ENCODE measurements around the gene IRX5.

The IRX5 gene

DNA sequence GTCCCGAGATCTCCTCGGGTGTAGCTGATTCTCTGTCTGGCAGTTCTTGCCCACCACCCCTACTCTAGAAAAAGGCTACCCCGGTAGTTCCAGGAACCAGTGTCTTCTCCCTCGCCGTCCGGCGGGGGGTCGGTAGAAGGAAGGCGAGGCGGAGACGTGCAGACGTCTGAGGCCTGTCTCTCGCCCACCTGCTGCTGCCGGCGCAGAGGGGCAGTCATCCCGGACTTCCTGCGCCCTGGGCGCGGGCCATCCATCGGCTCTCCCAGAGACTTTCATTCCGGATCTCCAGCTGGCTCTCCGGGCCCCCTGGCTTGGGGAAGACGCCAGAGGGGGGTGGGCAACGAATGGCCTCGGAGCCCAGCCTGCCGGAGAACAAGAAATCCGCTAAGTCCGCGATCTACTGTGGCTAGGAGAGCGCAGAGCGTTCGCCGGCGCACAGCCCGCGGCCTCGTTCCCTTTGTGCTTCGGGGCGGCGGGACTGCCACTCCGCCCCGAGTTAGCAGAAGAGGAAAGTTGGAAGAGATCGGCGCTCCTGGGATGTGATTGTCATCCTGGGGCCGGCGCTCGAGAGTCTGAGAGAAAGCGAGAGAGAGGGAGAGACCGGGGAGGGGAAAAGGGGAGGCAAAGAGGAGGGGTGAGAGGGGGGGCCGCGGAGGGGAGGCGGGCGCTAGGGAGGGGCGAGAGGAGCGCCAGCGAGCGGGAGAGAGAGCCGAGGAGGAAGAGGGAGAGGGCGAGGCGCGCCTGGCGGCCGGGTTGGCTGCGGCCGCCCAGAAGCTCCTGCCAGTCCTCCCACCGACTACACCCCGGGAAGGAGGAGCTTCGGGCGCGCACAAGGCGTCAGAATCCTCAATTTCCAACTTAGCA is at the start of gene IRX5:
Gene IRX5, plus strand, starts transcription at position 861 of the 864 bp plus-strand sequence. CDS start 334 bp downstream, outside the sequence.
- no peaks in the 10 kb centered on the region for H3K36me3 ChIP-seq (ENCODE audit: control insufficient read depth, insufficient read depth, low read length, severe bottlenecking)
- peaks cover 18% of the 10 kb centered on the region for H3K4me1 ChIP-seq (ENCODE audit: control insufficient read depth, insufficient read depth, low read length)
- peak within 1 kb of the TSS; percentile 93 for H3K9ac ChIP-seq (ENCODE audit: low read length)
- H3K9me3 ChIP-seq (ENCODE audit: control insufficient read depth, low read length), result no peaks in the 10 kb centered on the region
- H3K27me3 ChIP-seq (replicated peaks; ENCODE audit: control insufficient read depth, insufficient read depth, low read length), result no peaks in the 10 kb centered on the region
- H3K4me3 ChIP-seq (ENCODE audit: low read length), result peak within 1 kb of the TSS; percentile 93
- peak; percentile 98 for DNase-seq (ENCODE audit: low read depth)

GRCh38 chr16:54882556-54882955 is 48.1 kb upstream of the IRX5 start:
- Histone ChIP-seq H3K36me3 (ENCODE audit: control insufficient read depth, insufficient read depth, low read length, severe bottlenecking) (no peaks in the 10 kb centered on the region), H3K9ac (ENCODE audit: low read length) (no peak overlapping the region), H3K4me3 (ENCODE audit: low read length) (no peak overlapping the region), H3K9me3 (ENCODE audit: control insufficient read depth, low read length) (peaks cover 30% of the 10 kb centered on the region), H3K27me3 (replicated peaks; ENCODE audit: control insufficient read depth, insufficient read depth, low read length) (no peaks in the 10 kb centered on the region), H3K4me1 (ENCODE audit: control insufficient read depth, insufficient read depth, low read length) (no peaks in the 10 kb centered on the region)
- DNase-seq (ENCODE audit: low read depth), result no peak

- no peaks in the 10 kb centered on the region for H3K27me3 ChIP-seq (replicated peaks; ENCODE audit: control insufficient read depth, insufficient read depth, low read length)
- H3K4me1 ChIP-seq (ENCODE audit: control insufficient read depth, insufficient read depth, low read length), result no peaks in the 10 kb centered on the region
- no peak overlapping the region for H3K9ac ChIP-seq (ENCODE audit: low read length)
- H3K4me3 ChIP-seq (ENCODE audit: low read length), result no peak overlapping the region
- no peak for DNase-seq (ENCODE audit: low read depth)
- H3K9me3 ChIP-seq (ENCODE audit: control insufficient read depth, low read length), result peaks cover 30% of the 10 kb centered on the region
- H3K36me3 ChIP-seq (ENCODE audit: control insufficient read depth, insufficient read depth, low read length, severe bottlenecking), result no peaks in the 10 kb centered on the region
Measured at GRCh38 chr16:54883358-54883757, 47.3 kb upstream of the IRX5 start.

GRCh38 chr16:54886078-54886477 is 44.6 kb upstream of the IRX5 start:
- Histone ChIP-seq H3K9ac (ENCODE audit: low read length) (no peak overlapping the region), H3K27me3 (replicated peaks; ENCODE audit: control insufficient read depth, insufficient read depth, low read length) (no peaks in the 10 kb centered on the region), H3K4me3 (ENCODE audit: low read length) (no peak overlapping the region), H3K9me3 (ENCODE audit: control insufficient read depth, low read length) (peaks cover 19% of the 10 kb centered on the region), H3K4me1 (ENCODE audit: control insufficient read depth, insufficient read depth, low read length) (no peaks in the 10 kb centered on the region), H3K36me3 (ENCODE audit: control insufficient read depth, insufficient read depth, low read length, severe bottlenecking) (no peaks in the 10 kb centered on the region)
- no peak for DNase-seq (ENCODE audit: low read depth)

DNA sequence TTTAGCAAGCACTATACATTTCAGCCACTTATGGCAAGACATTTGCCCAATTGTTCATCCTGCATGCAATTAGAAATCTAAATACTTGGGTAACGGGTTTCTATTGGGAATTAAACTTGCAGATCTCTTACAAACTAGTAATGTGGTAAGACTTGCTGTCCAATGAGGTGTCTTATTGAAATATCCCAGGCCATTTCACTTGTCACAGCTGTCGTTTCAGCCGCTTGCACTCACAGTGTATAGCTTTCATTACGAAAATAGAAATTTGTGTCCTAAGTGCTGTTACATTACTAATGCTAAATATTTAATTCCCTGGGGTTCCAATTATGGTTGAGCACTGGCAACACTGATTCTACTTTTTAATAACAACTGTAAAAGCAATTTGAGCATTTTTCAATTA is 40.3 kb upstream of the IRX5 start:
- H3K9ac ChIP-seq (ENCODE audit: low read length), result no peak overlapping the region
- H3K4me3 ChIP-seq (ENCODE audit: low read length), result no peak overlapping the region
- DNase-seq (ENCODE audit: low read depth), result no peak
- no peaks in the 10 kb centered on the region for H3K36me3 ChIP-seq (ENCODE audit: control insufficient read depth, insufficient read depth, low read length, severe bottlenecking)
- no peaks in the 10 kb centered on the region for H3K4me1 ChIP-seq (ENCODE audit: control insufficient read depth, insufficient read depth, low read length)
- peaks cover 6% of the 10 kb centered on the region for H3K9me3 ChIP-seq (ENCODE audit: control insufficient read depth, low read length)
- no peaks in the 10 kb centered on the region for H3K27me3 ChIP-seq (replicated peaks; ENCODE audit: control insufficient read depth, insufficient read depth, low read length)

DNA sequence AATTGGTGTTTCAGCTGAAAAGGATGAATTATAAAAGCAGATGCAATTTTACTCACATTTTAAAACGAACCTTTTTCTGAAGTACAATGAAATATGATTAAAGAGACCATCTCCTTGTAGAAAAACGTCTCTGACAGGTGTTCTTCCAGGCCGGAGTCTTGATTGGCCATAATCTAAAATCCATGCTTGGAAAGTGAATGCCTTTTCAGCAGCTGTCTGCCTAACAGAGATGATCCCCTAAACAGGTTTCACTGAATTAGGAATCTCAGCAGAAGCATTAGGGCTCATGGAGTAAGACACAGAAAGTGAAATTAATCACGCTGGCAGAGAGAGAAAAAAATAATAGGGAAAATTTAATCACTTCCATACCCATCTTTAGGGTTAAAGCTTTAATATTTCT is 39.3 kb upstream of the IRX5 start:
- Histone ChIP-seq H3K27me3 (replicated peaks; ENCODE audit: control insufficient read depth, insufficient read depth, low read length) (no peaks in the 10 kb centered on the region), H3K4me1 (ENCODE audit: control insufficient read depth, insufficient read depth, low read length) (no peaks in the 10 kb centered on the region), H3K4me3 (ENCODE audit: low read length) (no peak overlapping the region), H3K9ac (ENCODE audit: low read length) (no peak overlapping the region), H3K36me3 (ENCODE audit: control insufficient read depth, insufficient read depth, low read length, severe bottlenecking) (no peaks in the 10 kb centered on the region), H3K9me3 (ENCODE audit: control insufficient read depth, low read length) (peaks cover 5% of the 10 kb centered on the region)
- no peak for DNase-seq (ENCODE audit: low read depth)

GRCh38 chr16:54892981-54893380 is 37.7 kb upstream of the IRX5 start:
- H3K4me1 ChIP-seq (ENCODE audit: control insufficient read depth, insufficient read depth, low read length), result no peaks in the 10 kb centered on the region
- no peaks in the 10 kb centered on the region for H3K27me3 ChIP-seq (replicated peaks; ENCODE audit: control insufficient read depth, insufficient read depth, low read length)
- no peaks in the 10 kb centered on the region for H3K9me3 ChIP-seq (ENCODE audit: control insufficient read depth, low read length)
- H3K36me3 ChIP-seq (ENCODE audit: control insufficient read depth, insufficient read depth, low read length, severe bottlenecking), result no peaks in the 10 kb centered on the region
- no peak for DNase-seq (ENCODE audit: low read depth)
- H3K4me3 ChIP-seq (ENCODE audit: low read length), result no peak overlapping the region
- H3K9ac ChIP-seq (ENCODE audit: low read length), result no peak overlapping the region

DNA sequence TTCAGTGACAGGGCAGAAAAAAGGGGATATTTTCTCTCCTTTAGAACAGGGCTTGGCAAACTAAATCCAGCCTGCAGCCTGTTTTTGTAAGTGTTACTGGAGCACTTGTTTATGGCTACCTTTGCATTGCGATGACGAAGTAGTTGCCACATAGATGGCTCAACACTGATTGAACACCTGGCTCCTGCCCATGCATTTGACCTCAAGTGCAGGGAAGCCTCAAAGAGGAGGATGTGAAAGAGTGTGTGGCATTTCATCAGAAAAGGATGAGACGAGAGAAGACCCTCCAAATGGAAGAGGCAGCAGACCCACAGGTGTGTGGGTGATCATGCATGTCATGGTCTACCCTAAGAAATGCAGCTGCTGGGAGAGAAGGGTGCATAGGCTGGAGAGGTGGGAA is 32.7 kb upstream of the IRX5 start:
- Histone ChIP-seq H3K9me3 (ENCODE audit: control insufficient read depth, low read length) (peaks cover 4% of the 10 kb centered on the region), H3K27me3 (replicated peaks; ENCODE audit: control insufficient read depth, insufficient read depth, low read length) (no peaks in the 10 kb centered on the region), H3K4me3 (ENCODE audit: low read length) (no peak overlapping the region), H3K4me1 (ENCODE audit: control insufficient read depth, insufficient read depth, low read length) (no peaks in the 10 kb centered on the region), H3K36me3 (ENCODE audit: control insufficient read depth, insufficient read depth, low read length, severe bottlenecking) (no peaks in the 10 kb centered on the region), H3K9ac (ENCODE audit: low read length) (no peak overlapping the region)
- DNase-seq (ENCODE audit: low read depth), result no peak

DNA sequence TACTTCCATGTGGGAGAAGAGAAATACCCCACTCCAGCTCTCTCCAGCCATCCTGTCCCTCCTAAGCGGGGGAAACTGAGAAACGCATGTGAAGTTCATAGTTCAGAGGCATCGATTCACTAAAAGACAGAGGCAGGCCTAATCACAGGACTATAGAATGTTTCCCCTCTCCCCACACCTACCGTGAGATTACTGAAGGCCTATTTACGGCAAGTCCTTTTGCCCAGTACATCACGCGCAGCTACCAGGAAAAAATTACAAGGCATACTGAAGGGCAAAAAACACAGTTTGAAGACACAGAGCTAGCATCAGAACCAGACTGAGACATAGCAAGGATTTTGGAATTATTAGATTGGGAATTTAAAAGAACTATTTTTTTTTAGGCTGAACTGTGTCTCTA is 29.1 kb upstream of the IRX5 start:
- Histone ChIP-seq H3K4me3 (ENCODE audit: low read length) (no peak overlapping the region), H3K27me3 (replicated peaks; ENCODE audit: control insufficient read depth, insufficient read depth, low read length) (no peaks in the 10 kb centered on the region), H3K9ac (ENCODE audit: low read length) (no peak overlapping the region), H3K4me1 (ENCODE audit: control insufficient read depth, insufficient read depth, low read length) (no peaks in the 10 kb centered on the region), H3K9me3 (ENCODE audit: control insufficient read depth, low read length) (peaks cover 8% of the 10 kb centered on the region), H3K36me3 (ENCODE audit: control insufficient read depth, insufficient read depth, low read length, severe bottlenecking) (no peaks in the 10 kb centered on the region)
- no peak for DNase-seq (ENCODE audit: low read depth)

DNA sequence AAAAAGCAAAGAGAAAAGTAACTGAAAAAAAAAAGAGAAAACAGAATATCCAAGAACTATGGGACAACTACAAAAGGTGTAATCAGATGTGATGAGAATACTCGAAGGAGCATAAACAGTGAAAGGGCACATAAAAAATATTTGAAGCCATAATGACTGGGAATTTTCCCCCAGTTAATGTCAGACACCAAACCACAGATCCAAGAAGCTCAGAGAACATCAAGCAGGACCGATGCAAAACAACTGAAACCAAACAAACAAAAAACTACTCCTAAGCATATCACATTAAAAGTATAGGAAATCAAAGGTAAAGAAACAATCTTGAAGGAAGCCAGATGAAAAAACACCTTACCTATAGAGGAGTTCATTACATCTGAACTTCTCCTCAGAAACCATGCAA is 27.6 kb upstream of the IRX5 start:
- Histone ChIP-seq H3K9ac (ENCODE audit: low read length) (no peak overlapping the region), H3K36me3 (ENCODE audit: control insufficient read depth, insufficient read depth, low read length, severe bottlenecking) (no peaks in the 10 kb centered on the region)
- no peak for DNase-seq (ENCODE audit: low read depth)

GRCh38 chr16:54911079-54911478 is 19.6 kb upstream of the IRX5 start:
- no peak overlapping the region for H3K4me3 ChIP-seq (ENCODE audit: low read length)
- no peaks in the 10 kb centered on the region for H3K4me1 ChIP-seq (ENCODE audit: control insufficient read depth, insufficient read depth, low read length)
- no peak overlapping the region for H3K9ac ChIP-seq (ENCODE audit: low read length)
- no peak for DNase-seq (ENCODE audit: low read depth)
- H3K27me3 ChIP-seq (replicated peaks; ENCODE audit: control insufficient read depth, insufficient read depth, low read length), result no peaks in the 10 kb centered on the region
- no peaks in the 10 kb centered on the region for H3K9me3 ChIP-seq (ENCODE audit: control insufficient read depth, low read length)
- H3K36me3 ChIP-seq (ENCODE audit: control insufficient read depth, insufficient read depth, low read length, severe bottlenecking), result peaks cover 4% of the 10 kb centered on the region

More for the DNA sequence above, 27.6 kb upstream of the IRX5 start:
- Histone ChIP-seq H3K27me3 (replicated peaks; ENCODE audit: control insufficient read depth, insufficient read depth, low read length) (no peaks in the 10 kb centered on the region), H3K9me3 (ENCODE audit: control insufficient read depth, low read length) (peaks cover 8% of the 10 kb centered on the region), H3K4me3 (ENCODE audit: low read length) (no peak overlapping the region), H3K4me1 (ENCODE audit: control insufficient read depth, insufficient read depth, low read length) (no peaks in the 10 kb centered on the region)

DNA sequence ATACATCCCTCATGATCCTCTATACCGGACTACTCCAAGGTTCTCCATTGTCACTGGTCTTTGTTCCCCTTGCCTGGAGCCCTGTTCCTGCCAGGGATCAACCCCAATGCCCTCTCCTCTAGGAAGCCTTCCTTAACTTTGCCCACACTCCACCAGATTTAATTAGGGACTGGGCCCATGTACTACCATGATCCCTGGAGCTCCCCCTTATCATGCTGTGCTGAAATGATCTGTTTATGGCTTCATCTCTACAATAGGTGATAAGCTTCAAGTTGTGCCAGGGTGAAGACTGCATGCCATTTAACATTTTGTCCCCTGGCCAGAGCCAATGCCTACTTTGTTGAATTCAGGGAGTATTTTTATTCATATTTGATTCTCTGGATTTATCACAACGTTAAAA is 17.9 kb upstream of the IRX5 start:
- peaks cover 6% of the 10 kb centered on the region for H3K36me3 ChIP-seq (ENCODE audit: control insufficient read depth, insufficient read depth, low read length, severe bottlenecking)
- no peak overlapping the region for H3K4me3 ChIP-seq (ENCODE audit: low read length)
- no peak for DNase-seq (ENCODE audit: low read depth)
- H3K9me3 ChIP-seq (ENCODE audit: control insufficient read depth, low read length), result no peaks in the 10 kb centered on the region
- H3K9ac ChIP-seq (ENCODE audit: low read length), result no peak overlapping the region
- no peaks in the 10 kb centered on the region for H3K4me1 ChIP-seq (ENCODE audit: control insufficient read depth, insufficient read depth, low read length)
- H3K27me3 ChIP-seq (replicated peaks; ENCODE audit: control insufficient read depth, insufficient read depth, low read length), result no peaks in the 10 kb centered on the region
